Measurements from ENCODE around the gene RABAC1. TPM values are rescaled to one million over a fixed set of nuclear protein-coding genes. Genes with fewer than 3 reads are reported as not detected.

Gene RABAC1
- total and polyA plus RNA-seq, 2 experiments from 2014 or later: 151 to 206 TPM

DNA sequence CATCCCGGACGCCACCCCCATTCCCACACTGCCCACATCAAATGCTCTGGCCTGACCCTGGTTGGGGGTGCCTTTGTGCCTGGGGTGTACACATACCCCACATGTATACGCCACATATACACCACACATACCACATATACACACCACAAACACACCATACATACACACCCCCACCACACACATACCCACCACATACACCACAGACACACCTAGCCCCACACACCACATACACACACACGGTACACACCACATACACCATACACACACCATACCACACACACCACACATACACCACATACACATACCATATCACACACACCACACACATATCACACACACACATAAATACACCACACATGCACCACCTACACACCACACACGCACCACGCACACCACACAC lies 41.0 kb downstream of the RABAC1 start:
- Mint-ChIP-seq H3K36me3 (ENCODE audit: low read depth) (no peaks in the 10 kb centered on the region; the same call in 2 of the 3 replicates), H3K27ac (no peak overlapping the region), H3K9me3 (0 out of 3 replicates have a peak, but pooled peaks cover under 1% of the 10 kb centered on the region), H3K27me3 (ENCODE audit: insufficient read depth, low read depth, poor library complexity) (peaks cover 19% of the 10 kb centered on the region), H3K4me3 (no peak overlapping the region), H3K4me1 (peaks cover 9% of the 10 kb centered on the region)
- Histone ChIP-seq H4K20me1 (replicated peaks; ENCODE audit: insufficient read depth) (peaks cover 3% of the 10 kb centered on the region; the same call in 1 of the 2 replicates), H3K36me3 (ENCODE audit: insufficient read depth) (no peaks in the 10 kb centered on the region), H3K4me1 (ENCODE audit: insufficient read depth) (peaks cover 9% of the 10 kb centered on the region; the same call in 1 of the 2 replicates), H3F3A (replicated peaks; ENCODE audit: low read depth) (peaks cover 12% of the 10 kb centered on the region), H3K9me2 (ENCODE audit: insufficient read depth) (no peaks in the 10 kb centered on the region), H2AFZ (no peak overlapping the region), H3K27ac (ENCODE audit: low read depth) (no peak overlapping the region), H3K79me2 (replicated peaks; ENCODE audit: insufficient read depth) (no peaks in the 10 kb centered on the region), H3K27me3 (ENCODE audit: insufficient read depth) (peaks cover 100% of the 10 kb centered on the region), H3K4me3 (no peak overlapping the region), H3K4me2 (no peak overlapping the region)
- ATAC-seq (no peak), DNase-seq (ENCODE audit: low spot score) (no peak)
- no peak for TF ChIP-seq NANOG (IDR thresholded peaks at IDR 0.05; ENCODE audit: borderline replicate concordance)
- TF ChIP-seq, protein P1, sequence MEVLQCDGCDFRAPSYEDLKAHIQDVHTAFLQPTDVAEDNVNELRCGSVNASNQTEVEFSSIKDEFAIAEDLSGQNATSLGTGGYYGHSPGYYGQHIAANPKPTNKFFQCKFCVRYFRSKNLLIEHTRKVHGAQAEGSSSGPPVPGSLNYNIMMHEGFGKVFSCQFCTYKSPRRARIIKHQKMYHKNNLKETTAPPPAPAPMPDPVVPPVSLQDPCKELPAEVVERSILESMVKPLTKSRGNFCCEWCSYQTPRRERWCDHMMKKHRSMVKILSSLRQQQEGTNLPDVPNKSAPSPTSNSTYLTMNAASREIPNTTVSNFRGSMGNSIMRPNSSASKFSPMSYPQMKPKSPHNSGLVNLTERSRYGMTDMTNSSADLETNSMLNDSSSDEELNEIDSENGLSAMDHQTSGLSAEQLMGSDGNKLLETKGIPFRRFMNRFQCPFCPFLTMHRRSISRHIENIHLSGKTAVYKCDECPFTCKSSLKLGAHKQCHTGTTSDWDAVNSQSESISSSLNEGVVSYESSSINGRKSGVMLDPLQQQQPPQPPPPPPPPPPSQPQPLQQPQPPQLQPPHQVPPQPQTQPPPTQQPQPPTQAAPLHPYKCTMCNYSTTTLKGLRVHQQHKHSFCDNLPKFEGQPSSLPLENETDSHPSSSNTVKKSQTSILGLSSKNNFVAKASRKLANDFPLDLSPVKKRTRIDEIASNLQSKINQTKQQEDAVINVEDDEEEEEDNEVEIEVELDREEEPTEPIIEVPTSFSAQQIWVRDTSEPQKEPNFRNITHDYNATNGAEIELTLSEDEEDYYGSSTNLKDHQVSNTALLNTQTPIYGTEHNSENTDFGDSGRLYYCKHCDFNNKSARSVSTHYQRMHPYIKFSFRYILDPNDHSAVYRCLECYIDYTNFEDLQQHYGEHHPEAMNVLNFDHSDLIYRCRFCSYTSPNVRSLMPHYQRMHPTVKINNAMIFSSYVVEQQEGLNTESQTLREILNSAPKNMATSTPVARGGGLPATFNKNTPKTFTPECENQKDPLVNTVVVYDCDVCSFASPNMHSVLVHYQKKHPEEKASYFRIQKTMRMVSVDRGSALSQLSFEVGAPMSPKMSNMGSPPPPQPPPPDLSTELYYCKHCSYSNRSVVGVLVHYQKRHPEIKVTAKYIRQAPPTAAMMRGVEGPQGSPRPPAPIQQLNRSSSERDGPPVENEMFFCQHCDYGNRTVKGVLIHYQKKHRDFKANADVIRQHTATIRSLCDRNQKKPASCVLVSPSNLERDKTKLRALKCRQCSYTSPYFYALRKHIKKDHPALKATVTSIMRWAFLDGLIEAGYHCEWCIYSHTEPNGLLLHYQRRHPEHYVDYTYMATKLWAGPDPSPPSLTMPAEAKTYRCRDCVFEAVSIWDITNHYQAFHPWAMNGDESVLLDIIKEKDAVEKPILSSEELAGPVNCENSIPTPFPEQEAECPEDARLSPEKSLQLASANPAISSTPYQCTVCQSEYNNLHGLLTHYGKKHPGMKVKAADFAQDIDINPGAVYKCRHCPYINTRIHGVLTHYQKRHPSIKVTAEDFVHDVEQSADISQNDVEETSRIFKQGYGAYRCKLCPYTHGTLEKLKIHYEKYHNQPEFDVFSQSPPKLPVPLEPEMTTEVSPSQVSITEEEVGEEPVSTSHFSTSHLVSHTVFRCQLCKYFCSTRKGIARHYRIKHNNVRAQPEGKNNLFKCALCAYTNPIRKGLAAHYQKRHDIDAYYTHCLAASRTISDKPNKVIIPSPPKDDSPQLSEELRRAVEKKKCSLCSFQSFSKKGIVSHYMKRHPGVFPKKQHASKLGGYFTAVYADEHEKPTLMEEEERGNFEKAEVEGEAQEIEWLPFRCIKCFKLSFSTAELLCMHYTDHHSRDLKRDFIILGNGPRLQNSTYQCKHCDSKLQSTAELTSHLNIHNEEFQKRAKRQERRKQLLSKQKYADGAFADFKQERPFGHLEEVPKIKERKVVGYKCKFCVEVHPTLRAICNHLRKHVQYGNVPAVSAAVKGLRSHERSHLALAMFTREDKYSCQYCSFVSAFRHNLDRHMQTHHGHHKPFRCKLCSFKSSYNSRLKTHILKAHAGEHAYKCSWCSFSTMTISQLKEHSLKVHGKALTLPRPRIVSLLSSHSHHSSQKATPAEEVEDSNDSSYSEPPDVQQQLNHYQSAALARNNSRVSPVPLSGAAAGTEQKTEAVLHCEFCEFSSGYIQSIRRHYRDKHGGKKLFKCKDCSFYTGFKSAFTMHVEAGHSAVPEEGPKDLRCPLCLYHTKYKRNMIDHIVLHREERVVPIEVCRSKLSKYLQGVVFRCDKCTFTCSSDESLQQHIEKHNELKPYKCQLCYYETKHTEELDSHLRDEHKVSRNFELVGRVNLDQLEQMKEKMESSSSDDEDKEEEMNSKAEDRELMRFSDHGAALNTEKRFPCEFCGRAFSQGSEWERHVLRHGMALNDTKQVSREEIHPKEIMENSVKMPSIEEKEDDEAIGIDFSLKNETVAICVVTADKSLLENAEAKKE (CRISPR knock-in tag; IDR thresholded peaks at IDR 0.05): no peak
- TF ChIP-seq POLR2AphosphoS5 (IDR thresholded peaks at IDR 0.05; ENCODE audit: low read depth): no peak
- no peak for TF ChIP-seq JUNB (IDR thresholded peaks at IDR 0.05; ENCODE audit: unreplicated experiment)
- TF ChIP-seq, protein P2, sequence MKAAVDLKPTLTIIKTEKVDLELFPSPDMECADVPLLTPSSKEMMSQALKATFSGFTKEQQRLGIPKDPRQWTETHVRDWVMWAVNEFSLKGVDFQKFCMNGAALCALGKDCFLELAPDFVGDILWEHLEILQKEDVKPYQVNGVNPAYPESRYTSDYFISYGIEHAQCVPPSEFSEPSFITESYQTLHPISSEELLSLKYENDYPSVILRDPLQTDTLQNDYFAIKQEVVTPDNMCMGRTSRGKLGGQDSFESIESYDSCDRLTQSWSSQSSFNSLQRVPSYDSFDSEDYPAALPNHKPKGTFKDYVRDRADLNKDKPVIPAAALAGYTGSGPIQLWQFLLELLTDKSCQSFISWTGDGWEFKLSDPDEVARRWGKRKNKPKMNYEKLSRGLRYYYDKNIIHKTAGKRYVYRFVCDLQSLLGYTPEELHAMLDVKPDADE (IDR thresholded peaks at IDR 0.05): no peak
- no peak for TF ChIP-seq EZH2phosphoT487 (IDR thresholded peaks at IDR 0.05; ENCODE audit: unreplicated experiment)
- no peak for TF ChIP-seq CREB1 (CRISPR knock-in tag; IDR thresholded peaks at IDR 0.05; ENCODE audit: low read depth)
- no peak for TF ChIP-seq EZH2 (IDR thresholded peaks at IDR 0.05; ENCODE audit: low read depth, unreplicated experiment)
- no peak for TF ChIP-seq ZNF114 (CRISPR knock-in tag; IDR thresholded peaks at IDR 0.05)
- TF ChIP-seq, protein P3, sequence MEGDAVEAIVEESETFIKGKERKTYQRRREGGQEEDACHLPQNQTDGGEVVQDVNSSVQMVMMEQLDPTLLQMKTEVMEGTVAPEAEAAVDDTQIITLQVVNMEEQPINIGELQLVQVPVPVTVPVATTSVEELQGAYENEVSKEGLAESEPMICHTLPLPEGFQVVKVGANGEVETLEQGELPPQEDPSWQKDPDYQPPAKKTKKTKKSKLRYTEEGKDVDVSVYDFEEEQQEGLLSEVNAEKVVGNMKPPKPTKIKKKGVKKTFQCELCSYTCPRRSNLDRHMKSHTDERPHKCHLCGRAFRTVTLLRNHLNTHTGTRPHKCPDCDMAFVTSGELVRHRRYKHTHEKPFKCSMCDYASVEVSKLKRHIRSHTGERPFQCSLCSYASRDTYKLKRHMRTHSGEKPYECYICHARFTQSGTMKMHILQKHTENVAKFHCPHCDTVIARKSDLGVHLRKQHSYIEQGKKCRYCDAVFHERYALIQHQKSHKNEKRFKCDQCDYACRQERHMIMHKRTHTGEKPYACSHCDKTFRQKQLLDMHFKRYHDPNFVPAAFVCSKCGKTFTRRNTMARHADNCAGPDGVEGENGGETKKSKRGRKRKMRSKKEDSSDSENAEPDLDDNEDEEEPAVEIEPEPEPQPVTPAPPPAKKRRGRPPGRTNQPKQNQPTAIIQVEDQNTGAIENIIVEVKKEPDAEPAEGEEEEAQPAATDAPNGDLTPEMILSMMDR (conservative IDR thresholded peaks at IDR 0.05; ENCODE audit: low read depth in 2 of 2): no peak
- TF ChIP-seq ZNF331 (CRISPR knock-in tag; IDR thresholded peaks at IDR 0.05; ENCODE audit: low read depth): no peak
- TF ChIP-seq STAT1 (IDR thresholded peaks at IDR 0.05; ENCODE audit: unreplicated experiment): no peak
- TF ChIP-seq, protein P4, sequence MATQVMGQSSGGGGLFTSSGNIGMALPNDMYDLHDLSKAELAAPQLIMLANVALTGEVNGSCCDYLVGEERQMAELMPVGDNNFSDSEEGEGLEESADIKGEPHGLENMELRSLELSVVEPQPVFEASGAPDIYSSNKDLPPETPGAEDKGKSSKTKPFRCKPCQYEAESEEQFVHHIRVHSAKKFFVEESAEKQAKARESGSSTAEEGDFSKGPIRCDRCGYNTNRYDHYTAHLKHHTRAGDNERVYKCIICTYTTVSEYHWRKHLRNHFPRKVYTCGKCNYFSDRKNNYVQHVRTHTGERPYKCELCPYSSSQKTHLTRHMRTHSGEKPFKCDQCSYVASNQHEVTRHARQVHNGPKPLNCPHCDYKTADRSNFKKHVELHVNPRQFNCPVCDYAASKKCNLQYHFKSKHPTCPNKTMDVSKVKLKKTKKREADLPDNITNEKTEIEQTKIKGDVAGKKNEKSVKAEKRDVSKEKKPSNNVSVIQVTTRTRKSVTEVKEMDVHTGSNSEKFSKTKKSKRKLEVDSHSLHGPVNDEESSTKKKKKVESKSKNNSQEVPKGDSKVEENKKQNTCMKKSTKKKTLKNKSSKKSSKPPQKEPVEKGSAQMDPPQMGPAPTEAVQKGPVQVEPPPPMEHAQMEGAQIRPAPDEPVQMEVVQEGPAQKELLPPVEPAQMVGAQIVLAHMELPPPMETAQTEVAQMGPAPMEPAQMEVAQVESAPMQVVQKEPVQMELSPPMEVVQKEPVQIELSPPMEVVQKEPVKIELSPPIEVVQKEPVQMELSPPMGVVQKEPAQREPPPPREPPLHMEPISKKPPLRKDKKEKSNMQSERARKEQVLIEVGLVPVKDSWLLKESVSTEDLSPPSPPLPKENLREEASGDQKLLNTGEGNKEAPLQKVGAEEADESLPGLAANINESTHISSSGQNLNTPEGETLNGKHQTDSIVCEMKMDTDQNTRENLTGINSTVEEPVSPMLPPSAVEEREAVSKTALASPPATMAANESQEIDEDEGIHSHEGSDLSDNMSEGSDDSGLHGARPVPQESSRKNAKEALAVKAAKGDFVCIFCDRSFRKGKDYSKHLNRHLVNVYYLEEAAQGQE (IDR thresholded peaks at IDR 0.05; ENCODE audit: unreplicated experiment): no peak
